ENCODE data around the gene CFAP92. TPM values are rescaled to one million over a fixed set of nuclear protein-coding genes. Genes with fewer than 3 reads are reported as not detected.

Gene CFAP92
- total and polyA plus RNA-seq, 11 donors: 0.12 to 1.8 (median 0.36) TPM; not detected in 3

DNA sequence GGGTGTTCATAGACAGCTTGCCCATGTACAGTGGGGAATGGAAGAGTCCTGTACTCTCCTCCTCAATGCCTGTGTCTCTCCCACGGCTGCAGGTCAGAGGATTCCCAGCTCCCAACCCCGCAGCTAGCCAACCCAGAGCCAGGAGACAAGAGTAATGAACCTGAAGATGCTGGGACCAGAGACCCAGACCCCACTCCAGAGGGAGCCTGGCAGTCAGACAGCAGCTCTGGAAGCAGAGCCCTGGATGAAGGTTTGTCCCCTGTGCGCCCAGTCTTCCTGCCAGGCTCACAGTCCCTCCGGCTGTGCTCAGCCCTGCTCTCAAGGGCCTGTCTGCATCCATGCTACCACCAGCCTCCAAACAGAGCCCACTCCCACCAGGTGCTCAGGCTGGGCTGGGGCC, 36.7 kb upstream of the CFAP92 start:
- ATAC-seq (no peak), DNase-seq (no peak)
- Histone ChIP-seq H3K9me3 (no peaks in the 10 kb centered on the region), H3K27me3 (no peaks in the 10 kb centered on the region), H3K36me3 (peaks cover 0 to 18% (median 0%) of the 10 kb centered on the region in 9 donors), H3K4me1 (peaks cover 0 to 19% (median 14%) of the 10 kb centered on the region in 12 donors), H3K27ac (no peak overlapping the region), H3K4me3 (no peak overlapping the region)
- intact Hi-C loops (cut with DNase I): loop anchor here in 1 of 10 donors (10.0 kb wide), 1 partner anchor 46 kb away; no protein-coding TSS in a partner anchor
- TF ChIP-seq, protein P1, sequence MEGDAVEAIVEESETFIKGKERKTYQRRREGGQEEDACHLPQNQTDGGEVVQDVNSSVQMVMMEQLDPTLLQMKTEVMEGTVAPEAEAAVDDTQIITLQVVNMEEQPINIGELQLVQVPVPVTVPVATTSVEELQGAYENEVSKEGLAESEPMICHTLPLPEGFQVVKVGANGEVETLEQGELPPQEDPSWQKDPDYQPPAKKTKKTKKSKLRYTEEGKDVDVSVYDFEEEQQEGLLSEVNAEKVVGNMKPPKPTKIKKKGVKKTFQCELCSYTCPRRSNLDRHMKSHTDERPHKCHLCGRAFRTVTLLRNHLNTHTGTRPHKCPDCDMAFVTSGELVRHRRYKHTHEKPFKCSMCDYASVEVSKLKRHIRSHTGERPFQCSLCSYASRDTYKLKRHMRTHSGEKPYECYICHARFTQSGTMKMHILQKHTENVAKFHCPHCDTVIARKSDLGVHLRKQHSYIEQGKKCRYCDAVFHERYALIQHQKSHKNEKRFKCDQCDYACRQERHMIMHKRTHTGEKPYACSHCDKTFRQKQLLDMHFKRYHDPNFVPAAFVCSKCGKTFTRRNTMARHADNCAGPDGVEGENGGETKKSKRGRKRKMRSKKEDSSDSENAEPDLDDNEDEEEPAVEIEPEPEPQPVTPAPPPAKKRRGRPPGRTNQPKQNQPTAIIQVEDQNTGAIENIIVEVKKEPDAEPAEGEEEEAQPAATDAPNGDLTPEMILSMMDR (IDR thresholded peaks at IDR 0.05): no peak
- TF ChIP-seq POLR2A (IDR thresholded peaks at IDR 0.05): no peak
- WGBS, 4 donors: 91 to 100% (median 96%) methylated on average over 2 to 4 of the region's 4 CpGs

DNA sequence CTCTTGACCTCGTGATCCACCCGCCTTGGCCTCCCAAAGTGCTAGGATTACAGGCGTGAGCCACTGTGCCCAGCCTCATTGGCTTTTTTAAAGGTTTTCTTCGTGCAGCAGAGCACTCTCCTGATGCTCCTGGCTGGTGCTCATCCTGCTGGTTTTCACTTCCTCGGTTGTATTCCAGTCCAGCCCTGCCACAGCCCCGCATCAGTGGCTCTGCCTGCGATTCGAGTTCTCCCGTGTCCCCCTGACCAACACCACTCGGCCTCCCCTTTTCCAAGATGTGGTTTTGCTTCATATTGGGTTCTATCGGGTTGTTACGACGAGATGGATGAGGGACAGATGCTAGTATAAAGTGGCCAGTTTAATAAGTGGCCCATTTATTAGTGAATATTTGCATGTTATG, 35.0 kb upstream of the CFAP92 start:
- no peak for ATAC-seq
- H3K9me3 ChIP-seq: no peaks in the 10 kb centered on the region
- H3K36me3 ChIP-seq: peaks cover 0 to 11% (median 0%) of the 10 kb centered on the region in 9 donors
- no peaks in the 10 kb centered on the region for H3K27me3 ChIP-seq
- no peak for DNase-seq
- no peak overlapping the region for H3K4me3 ChIP-seq
- H3K27ac ChIP-seq: no peak overlapping the region
- intact Hi-C loops (cut with DNase I): no loop called here
- WGBS, 4 donors: 90 to 93% (median 92%) methylated on average over 13 of the region's 13 CpGs
- peaks cover 0 to 35% (median 27%) of the 10 kb centered on the region in 12 donors for H3K4me1 ChIP-seq
- TF ChIP-seq, protein P1 (IDR thresholded peaks at IDR 0.05): no peak
- no peak for TF ChIP-seq POLR2A (IDR thresholded peaks at IDR 0.05)

DNA sequence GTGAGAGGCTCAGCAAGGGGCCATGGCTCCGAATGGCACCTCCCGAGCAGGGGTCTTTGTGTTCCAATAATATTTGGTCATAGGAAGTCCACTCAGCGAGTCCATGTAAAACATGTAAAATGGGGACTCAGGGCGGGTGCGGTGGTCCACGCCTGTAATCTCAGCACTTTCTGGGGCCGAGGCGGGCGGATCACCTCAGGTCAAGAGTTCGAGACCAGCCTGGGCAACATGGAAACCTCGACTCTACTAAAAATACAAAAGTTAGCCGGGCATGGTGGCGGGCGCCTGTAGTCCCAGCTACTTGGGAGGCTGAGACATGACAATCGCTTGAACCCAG, 33.6 kb upstream of the CFAP92 start:
- H3K4me1 ChIP-seq: peaks cover 0 to 49% (median 35%) of the 10 kb centered on the region in 12 donors
- intact Hi-C loops (cut with DNase I): loop anchor here in 2 of 10 donors (2.0 kb wide), 2 partner anchors 25 to 27 kb away; partner anchors contain the start of gene EFCC1 (in 1 of the 2)
- H3K27me3 ChIP-seq: no peaks in the 10 kb centered on the region
- no peak for TF ChIP-seq POLR2A (IDR thresholded peaks at IDR 0.05)
- H3K27ac ChIP-seq: peak overlapping the region in 11 of 12 donors; percentile 27 to 85 (median 69)
- peaks cover 0 to 7% (median 0%) of the 10 kb centered on the region in 9 donors for H3K36me3 ChIP-seq
- H3K9me3 ChIP-seq: no peaks in the 10 kb centered on the region
- peak overlapping the region; percentile 27 to 68 (median 57) for H3K4me3 ChIP-seq
- ATAC-seq (no peak), DNase-seq (no peak)
- 79 to 91% (median 79%) methylated on average over 14 to 15 of the region's 15 CpGs for WGBS, 4 donors

DNA sequence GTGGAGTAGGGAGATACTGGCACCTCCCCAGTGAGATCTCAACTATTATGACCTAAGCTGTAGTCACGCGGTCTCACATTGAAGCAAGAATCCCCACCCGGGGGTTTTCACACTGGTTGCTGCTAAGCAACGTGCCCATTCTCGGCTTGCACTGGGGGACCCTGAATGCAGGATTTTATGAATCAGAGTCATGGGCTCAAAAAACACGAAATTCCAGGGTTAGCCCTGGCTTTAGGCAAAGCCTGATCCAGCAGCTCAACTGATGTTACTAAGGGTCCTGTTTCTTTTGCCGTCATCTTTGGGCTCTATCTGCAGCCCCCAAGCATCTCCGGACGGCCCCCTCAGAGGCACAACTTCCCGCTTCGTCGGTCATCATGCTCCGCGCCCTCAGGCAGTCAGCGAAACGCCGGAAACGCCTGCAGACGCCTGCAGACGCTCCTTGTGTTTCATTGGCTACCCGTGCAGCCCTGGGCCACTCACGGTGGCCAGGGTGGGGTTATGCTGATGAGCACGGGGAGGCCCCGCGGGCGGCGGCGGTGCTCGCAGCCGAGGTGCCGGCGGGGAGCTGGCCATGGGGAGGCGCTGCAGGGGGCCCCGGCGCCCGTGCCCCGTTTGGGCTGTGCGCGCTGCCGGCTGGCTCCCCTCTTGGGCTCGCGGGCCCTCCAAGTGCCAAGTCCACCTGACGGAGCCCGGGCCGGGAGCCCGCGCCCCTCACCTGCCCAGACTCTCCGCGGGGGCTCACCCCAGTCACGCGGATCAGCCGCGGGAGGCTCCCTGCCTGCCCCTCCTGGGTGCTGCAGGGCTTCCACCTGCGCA, 33.1 kb upstream of the CFAP92 start:
- ATAC-seq (peak; percentile 87 to 96 (median 90)), DNase-seq (peak; percentile 91 to 95 (median 94))
- intact Hi-C loops (cut with DNase I): loop anchor here in 2 of 10 donors (2.0 kb wide), 2 partner anchors 26 kb away; partner anchors contain the start of gene EFCC1 (in 1 of the 2)
- no peaks in the 10 kb centered on the region for H3K27me3 ChIP-seq
- peaks cover 0 to 7% (median 0%) of the 10 kb centered on the region in 9 donors for H3K36me3 ChIP-seq
- TF ChIP-seq POLR2A (IDR thresholded peaks at IDR 0.05): peak in 1 of 2 donors; percentile 78
- TF ChIP-seq, protein P1 (IDR thresholded peaks at IDR 0.05): peak; percentile 47 to 95 (median 74)
- H3K9me3 ChIP-seq: no peaks in the 10 kb centered on the region
- WGBS, 4 donors: 5 to 8% (median 6%) methylated on average over 5 to 54 of the region's 54 CpGs
- H3K4me1 ChIP-seq: peaks cover 0 to 55% (median 35%) of the 10 kb centered on the region in 12 donors
- H3K4me3 ChIP-seq: peak overlapping the region; percentile 27 to 68 (median 57)
- peak overlapping the region in 11 of 12 donors; percentile 35 to 85 (median 74) for H3K27ac ChIP-seq

Measured in heart left ventricle (tissue), 16 donors.